ENCODE measurements around the gene DNAL4. TPM values are rescaled to one million over a fixed set of nuclear protein-coding genes. Genes with fewer than 3 reads are reported as not detected.
A peak's percentile ranks its signal among the peaks of the same experiment; 100 is the strongest.

The DNAL4 gene
- polyA plus RNA-seq, 1 donor (not counting 4 experiments of a cell fraction or from before 2014, with no cell fraction given) = 11.4 TPM

DNA sequence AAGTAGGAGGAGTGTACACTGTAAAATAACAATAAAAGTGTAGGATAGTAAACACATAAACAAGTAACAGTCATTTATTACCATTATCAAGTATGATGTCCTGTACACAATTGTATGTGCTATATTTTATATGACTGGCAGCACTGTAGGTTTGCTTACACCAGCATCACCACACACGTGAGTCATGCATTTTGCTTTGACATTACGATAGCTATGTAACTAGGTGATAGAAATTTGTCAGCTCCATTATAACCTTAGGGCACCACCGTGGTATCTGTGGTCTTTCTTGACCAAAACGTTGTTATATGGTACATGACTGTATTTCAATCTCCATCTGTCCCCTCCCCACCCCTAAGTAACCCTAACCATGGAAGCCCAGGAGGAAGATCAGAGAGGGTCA is 1.1 kb downstream of the DNAL4 start:
- TF ChIP-seq CTCF (optimal IDR thresholded peaks at IDR 0.05 in 1 of 3, IDR thresholded peaks at IDR 0.05 in 1 of 3, conservative IDR thresholded peaks at IDR 0.05 in 1 of 3; ENCODE audit: extremely low read depth in 1 of 3, insufficient read depth in 2 of 3, low read length in 3 of 3) (no peak), EZH2 (IDR thresholded peaks at IDR 0.05; ENCODE audit: low read length) (no peak)
- Histone ChIP-seq H3K4me2 (ENCODE audit: control insufficient read depth, extremely low read depth, insufficient read depth, low read depth, low read length) (peak overlapping the region; percentile 98), H3K27me3 (ENCODE audit: control insufficient read depth, extremely low read depth, insufficient read depth, low read length) (no peaks in the 10 kb centered on the region), H3K79me2 (ENCODE audit: control insufficient read depth, insufficient read depth, low read length) (no peaks in the 10 kb centered on the region), H3K27ac (ENCODE audit: control insufficient read depth, insufficient read depth, low read length) (peak overlapping the region; percentile 82), H3K36me3 (ENCODE audit: control insufficient read depth in 2 of 2, extremely low read depth in 1 of 2, insufficient read depth in 2 of 2, low read length in 2 of 2) (peaks cover 0 to 4% of the 10 kb centered on the region in 2 experiments), H3K4me3 (ENCODE audit: control insufficient read depth in 2 of 3, extremely low read depth in 1 of 3, insufficient read depth in 2 of 3, low read depth in 1 of 3, low read length in 3 of 3) (peak overlapping the region; percentile 64 to 75 (median 73)), H3K9me3 (ENCODE audit: control insufficient read depth, low read depth, low read length) (no peaks in the 10 kb centered on the region), H2AFZ (ENCODE audit: control insufficient read depth, low read length) (no peak overlapping the region), H3K4me1 (ENCODE audit: control insufficient read depth, extremely low read depth, insufficient read depth, low read length) (peaks cover 15% of the 10 kb centered on the region), H3K9ac (ENCODE audit: control insufficient read depth, extremely low read depth, insufficient read depth, low read length) (peak overlapping the region; percentile 78), H3K9me1 (ENCODE audit: control insufficient read depth, extremely low read depth, insufficient read depth, low read length) (no peaks in the 10 kb centered on the region), H4K20me1 (ENCODE audit: control insufficient read depth, extremely low read depth, insufficient read depth, low read length) (no peaks in the 10 kb centered on the region)
- DNase-seq (ENCODE audit: low read depth, low spot score) (no peak), FAIRE-seq (no peak)
- dilution Hi-C loops (cut with MboI; ENCODE audit: extremely low pct_ligation_motif_present, low sequenced_read_pairs) = no loop called here

DNA sequence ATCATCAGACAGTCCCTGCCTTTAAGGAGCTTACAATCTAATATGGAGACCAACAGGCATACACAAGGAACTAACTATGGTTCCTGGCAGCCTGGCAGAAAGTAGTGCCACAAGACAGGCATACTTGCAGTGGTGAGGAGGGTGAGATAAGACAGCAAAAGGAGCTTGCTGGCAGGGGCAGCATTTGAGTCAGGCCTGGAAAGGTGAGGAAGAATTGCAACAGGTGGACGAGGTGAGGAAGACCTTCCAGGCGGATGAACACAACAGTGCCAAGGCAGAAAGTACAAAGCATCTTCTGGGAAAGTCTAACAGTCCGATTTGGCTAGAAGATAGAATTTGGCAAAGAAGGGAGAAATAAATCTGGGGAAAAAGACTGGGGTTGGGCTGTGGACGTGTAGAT is 4.3 kb downstream of the DNAL4 start:
- Histone ChIP-seq H3K27ac (ENCODE audit: control insufficient read depth, insufficient read depth, low read length) (no peak overlapping the region), H3K9ac (ENCODE audit: control insufficient read depth, extremely low read depth, insufficient read depth, low read length) (no peak overlapping the region), H3K9me1 (ENCODE audit: control insufficient read depth, extremely low read depth, insufficient read depth, low read length) (no peaks in the 10 kb centered on the region), H3K9me3 (ENCODE audit: control insufficient read depth, low read depth, low read length) (no peaks in the 10 kb centered on the region), H3K79me2 (ENCODE audit: control insufficient read depth, insufficient read depth, low read length) (no peaks in the 10 kb centered on the region), H3K4me3 (ENCODE audit: control insufficient read depth in 2 of 3, extremely low read depth in 1 of 3, insufficient read depth in 2 of 3, low read depth in 1 of 3, low read length in 3 of 3) (no peak overlapping the region), H3K36me3 (ENCODE audit: control insufficient read depth in 2 of 2, extremely low read depth in 1 of 2, insufficient read depth in 2 of 2, low read length in 2 of 2) (peaks cover 0 to 4% of the 10 kb centered on the region in 2 experiments), H3K4me1 (ENCODE audit: control insufficient read depth, extremely low read depth, insufficient read depth, low read length) (peaks cover 14% of the 10 kb centered on the region), H4K20me1 (ENCODE audit: control insufficient read depth, extremely low read depth, insufficient read depth, low read length) (no peaks in the 10 kb centered on the region), H3K27me3 (ENCODE audit: control insufficient read depth, extremely low read depth, insufficient read depth, low read length) (no peaks in the 10 kb centered on the region), H3K4me2 (ENCODE audit: control insufficient read depth, extremely low read depth, insufficient read depth, low read depth, low read length) (no peak overlapping the region), H2AFZ (ENCODE audit: control insufficient read depth, low read length) (no peak overlapping the region)
- DNase-seq (ENCODE audit: low read depth, low spot score) (no peak), FAIRE-seq (no peak)
- TF ChIP-seq CTCF (optimal IDR thresholded peaks at IDR 0.05 in 1 of 3, IDR thresholded peaks at IDR 0.05 in 1 of 3, conservative IDR thresholded peaks at IDR 0.05 in 1 of 3; ENCODE audit: extremely low read depth in 1 of 3, insufficient read depth in 2 of 3, low read length in 3 of 3) (no peak), EZH2 (IDR thresholded peaks at IDR 0.05; ENCODE audit: low read length) (no peak)
- dilution Hi-C loops (cut with MboI; ENCODE audit: extremely low pct_ligation_motif_present, low sequenced_read_pairs) = no loop called here

All from keratinocyte (primary cell).